ENCODE measurements around the gene CDH12. TPM values are rescaled to one million over a fixed set of nuclear protein-coding genes. Genes with fewer than 3 reads are reported as not detected.
"Not testable (repeated sequence)": the region's sequence is repeated elsewhere in the genome, so short reads cannot be mapped to it uniquely, and the experiment has no call there.

CDH12 gene
- total RNA-seq, 1 donor from 2014 or later: 0.11 TPM

- Histone ChIP-seq H3K36me3 (no peaks in the 10 kb centered on the region), H3K4me3 (no peak overlapping the region), H3K27ac (no peak overlapping the region), H3K9me3 (no peaks in the 10 kb centered on the region), H3K27me3 (no peaks in the 10 kb centered on the region), H3K4me1 (no peaks in the 10 kb centered on the region)
- no peak for DNase-seq (ENCODE audit: low spot score in 2 of 2)
- no peak for TF ChIP-seq CTCF (IDR thresholded peaks at IDR 0.05)
- intact Hi-C loops (cut with DNase I): no loop called here
These were observed 39.3 kb upstream of the CDH12 start for GRCh38 chr5:22892441-22892840.

- Histone ChIP-seq H3K4me1 (no peaks in the 10 kb centered on the region), H3K9me3 (no peaks in the 10 kb centered on the region), H3K4me3 (no peak overlapping the region), H3K27me3 (no peaks in the 10 kb centered on the region), H3K36me3 (no peaks in the 10 kb centered on the region), H3K27ac (no peak overlapping the region)
- DNase-seq (ENCODE audit: low spot score in 2 of 2): no peak
- TF ChIP-seq CTCF (IDR thresholded peaks at IDR 0.05): no peak
- intact Hi-C loops (cut with DNase I): no loop called here
These were observed 36.6 kb upstream of the CDH12 start for GRCh38 chr5:22889720-22890119.

- intact Hi-C loops (cut with DNase I): no loop called here
- H3K27ac ChIP-seq: no peak overlapping the region
- DNase-seq (ENCODE audit: low spot score in 2 of 2): no peak
- no peaks in the 10 kb centered on the region for H3K9me3 ChIP-seq
- H3K27me3 ChIP-seq: no peaks in the 10 kb centered on the region
- no peaks in the 10 kb centered on the region for H3K36me3 ChIP-seq
- H3K4me1 ChIP-seq: no peaks in the 10 kb centered on the region
- H3K4me3 ChIP-seq: no peak overlapping the region
- no peak for TF ChIP-seq CTCF (IDR thresholded peaks at IDR 0.05)
These were observed 34.4 kb upstream of the CDH12 start for GRCh38 chr5:22887566-22887965.

GRCh38 chr5:22858911-22859310, 5.8 kb upstream of the CDH12 start:
- H3K4me1 ChIP-seq; H3K9me3 ChIP-seq; H3K4me3 ChIP-seq; H3K36me3 ChIP-seq; H3K27me3 ChIP-seq; DNase-seq (ENCODE audit: low spot score in 2 of 2); intact Hi-C loops (cut with DNase I); H3K27ac ChIP-seq: not testable (repeated sequence)

GRCh38 chr5:22855824-22856223, 2.7 kb upstream of the CDH12 start:
- DNase-seq (ENCODE audit: low spot score in 2 of 2): no peak
- no peak overlapping the region for H3K4me3 ChIP-seq
- H3K27me3 ChIP-seq: no peaks in the 10 kb centered on the region
- no peaks in the 10 kb centered on the region for H3K36me3 ChIP-seq
- no peaks in the 10 kb centered on the region for H3K4me1 ChIP-seq
- no peak for TF ChIP-seq CTCF (IDR thresholded peaks at IDR 0.05)
- intact Hi-C loops (cut with DNase I): no loop called here
- H3K9me3 ChIP-seq: no peaks in the 10 kb centered on the region
- H3K27ac ChIP-seq: no peak overlapping the region

- Histone ChIP-seq H3K9me3 (no peaks in the 10 kb centered on the region), H3K36me3 (no peaks in the 10 kb centered on the region), H3K4me3 (no peak overlapping the region), H3K27ac (no peak overlapping the region), H3K27me3 (no peaks in the 10 kb centered on the region), H3K4me1 (no peaks in the 10 kb centered on the region)
- no peak for DNase-seq (ENCODE audit: low spot score in 2 of 2)
- no peak for TF ChIP-seq CTCF (IDR thresholded peaks at IDR 0.05)
- intact Hi-C loops (cut with DNase I): no loop called here
These were observed 2.2 kb downstream of the CDH12 start for GRCh38 chr5:22850981-22851380.

All from ascending aorta (tissue), 2 donors.